Activated naive CD4-positive, alpha-beta T cell treated with anti-CD3 and anti-CD28 coated beads, Interleukin-2, amount 10 ng/mL, durations not matched to agents 7 days and 5 days (primary cell): ENCODE results near the gene FAR2.
"Not testable (repeated sequence)": the region's sequence is repeated elsewhere in the genome, so short reads cannot be mapped to it uniquely, and the experiment has no call there.

Experiments
- CTCF ChIA-PET: fragments of 350-600 bp; sonication (Branson Sonifier 250); formaldehyde crosslinking; loops from one replicate; lab custom pipeline; 2021; ENCODE audit warnings: antibody characterized with exemption; lab: Charles Lee
- DNase-seq: peaks from one replicate; pipeline ENCODE4 v3.0.0-alpha.2; 2020
- H3K27ac Mint-ChIP-seq: one replicate; pipeline ENCODE4 v1.8.0; 2021; ENCODE audit warnings: mild to moderate bottlenecking, moderate library complexity, mixed read lengths
- H3K27me3 Mint-ChIP-seq: one replicate; pipeline ENCODE4 v1.8.0; 2021; ENCODE audit warnings: mild to moderate bottlenecking, mixed read lengths
- H3K36me3 Mint-ChIP-seq: one replicate; pipeline ENCODE4 v1.8.0; 2021; ENCODE audit warnings: mixed read lengths
- H3K4me1 Mint-ChIP-seq: one replicate; pipeline ENCODE4 v1.8.0; 2021; ENCODE audit warnings: mixed read lengths
- H3K4me3 Mint-ChIP-seq: one replicate; pipeline ENCODE4 v1.8.0; 2021; ENCODE audit warnings: mild to moderate bottlenecking, moderate library complexity, mixed read lengths
- H3K9me3 Mint-ChIP-seq: one replicate; pipeline ENCODE4 v1.8.0; 2021; ENCODE audit warnings: mixed read lengths

Gene FAR2

GRCh38 chr12:29148911-29149690 is at the start of gene FAR2:
FAR2 (plus strand) TSS chr12:29149278; CDS start chr12:29270450, 121,172 bp downstream.
- CTCF ChIA-PET: interaction anchor here (0.8 kb wide), 1 partner anchor 12 kb away, joined by 3 read pairs; no protein-coding TSS in a partner anchor

GRCh38 chr12:29102741-29103140 is 46.3 kb upstream of the FAR2 start:
- Mint-ChIP-seq H3K36me3 (peaks cover 11% of the 10 kb centered on the region), H3K27me3 (no peaks in the 10 kb centered on the region), H3K9me3 (peaks cover 14% of the 10 kb centered on the region), H3K4me1 (peaks cover 38% of the 10 kb centered on the region), H3K27ac (peak overlapping the region; percentile 90), H3K4me3 (peak overlapping the region; percentile 16)
- CTCF ChIA-PET: no interaction called here
- no peak for DNase-seq

More at GRCh38 chr12:29148911-29149690, at the start of gene FAR2:
- H3K4me1 Mint-ChIP-seq: peaks cover 30% of the 10 kb centered on the region
- DNase-seq: peak; percentile 70
- H3K9me3 Mint-ChIP-seq: no peaks in the 10 kb centered on the region
- H3K36me3 Mint-ChIP-seq: peaks cover 4% of the 10 kb centered on the region
- H3K27me3 Mint-ChIP-seq: peaks cover 35% of the 10 kb centered on the region
- H3K4me3 Mint-ChIP-seq: peak within 1 kb of the TSS; percentile 93
- H3K27ac Mint-ChIP-seq: peak within 1 kb of the TSS; percentile 89

DNA sequence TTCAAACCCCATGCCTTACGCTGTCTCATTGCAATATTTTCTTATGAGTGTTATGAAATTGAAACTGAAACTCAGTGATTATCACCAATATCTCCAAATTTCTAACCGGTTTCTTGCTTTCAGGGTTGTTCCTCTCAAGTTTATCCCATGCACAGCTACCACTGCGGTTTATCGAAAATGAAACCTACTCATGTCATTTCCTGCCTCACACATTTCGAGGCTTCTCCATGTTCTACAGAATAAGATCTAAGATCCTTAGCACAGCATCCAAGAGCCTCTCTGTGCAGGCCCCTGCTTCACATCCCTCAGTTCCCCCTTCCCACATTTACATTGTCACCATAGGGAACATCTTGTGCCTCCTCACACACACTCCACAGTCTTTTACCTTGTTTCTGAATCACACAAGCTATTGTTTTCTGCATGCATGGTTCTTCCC is 45.5 kb upstream of the FAR2 start:
- Mint-ChIP-seq H3K36me3 (peaks cover 11% of the 10 kb centered on the region), H3K4me3 (peak overlapping the region; percentile 10), H3K27me3 (no peaks in the 10 kb centered on the region), H3K4me1 (peaks cover 38% of the 10 kb centered on the region), H3K27ac (peak overlapping the region; percentile 90), H3K9me3 (peaks cover 14% of the 10 kb centered on the region)
- CTCF ChIA-PET: no interaction called here
- peak; percentile 72 for DNase-seq

DNA sequence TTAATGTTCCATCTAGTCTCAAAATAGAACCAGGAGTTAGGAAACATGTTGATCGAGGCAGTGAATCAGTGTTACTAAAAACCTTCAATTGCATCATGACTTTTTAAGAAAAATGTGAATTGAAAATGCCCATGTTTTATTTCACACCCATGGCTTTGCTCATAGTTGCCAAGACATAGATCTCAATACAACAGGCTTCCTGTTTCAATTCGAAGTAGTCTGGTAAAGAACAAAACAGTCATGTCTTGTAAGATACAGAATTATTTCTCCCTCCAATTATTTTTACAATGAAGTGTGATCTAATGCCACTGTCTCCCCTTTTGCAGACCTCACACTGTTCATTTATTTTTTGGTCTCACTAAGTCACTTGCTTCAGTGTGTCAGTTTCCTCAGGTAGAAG is 44.6 kb upstream of the FAR2 start:
- Mint-ChIP-seq H3K4me1 (peaks cover 38% of the 10 kb centered on the region), H3K9me3 (peaks cover 19% of the 10 kb centered on the region), H3K36me3 (peaks cover 13% of the 10 kb centered on the region), H3K27ac (peak overlapping the region; percentile 90), H3K27me3 (no peaks in the 10 kb centered on the region), H3K4me3 (peak overlapping the region; percentile 14)
- CTCF ChIA-PET: no interaction called here
- DNase-seq: no peak

DNA sequence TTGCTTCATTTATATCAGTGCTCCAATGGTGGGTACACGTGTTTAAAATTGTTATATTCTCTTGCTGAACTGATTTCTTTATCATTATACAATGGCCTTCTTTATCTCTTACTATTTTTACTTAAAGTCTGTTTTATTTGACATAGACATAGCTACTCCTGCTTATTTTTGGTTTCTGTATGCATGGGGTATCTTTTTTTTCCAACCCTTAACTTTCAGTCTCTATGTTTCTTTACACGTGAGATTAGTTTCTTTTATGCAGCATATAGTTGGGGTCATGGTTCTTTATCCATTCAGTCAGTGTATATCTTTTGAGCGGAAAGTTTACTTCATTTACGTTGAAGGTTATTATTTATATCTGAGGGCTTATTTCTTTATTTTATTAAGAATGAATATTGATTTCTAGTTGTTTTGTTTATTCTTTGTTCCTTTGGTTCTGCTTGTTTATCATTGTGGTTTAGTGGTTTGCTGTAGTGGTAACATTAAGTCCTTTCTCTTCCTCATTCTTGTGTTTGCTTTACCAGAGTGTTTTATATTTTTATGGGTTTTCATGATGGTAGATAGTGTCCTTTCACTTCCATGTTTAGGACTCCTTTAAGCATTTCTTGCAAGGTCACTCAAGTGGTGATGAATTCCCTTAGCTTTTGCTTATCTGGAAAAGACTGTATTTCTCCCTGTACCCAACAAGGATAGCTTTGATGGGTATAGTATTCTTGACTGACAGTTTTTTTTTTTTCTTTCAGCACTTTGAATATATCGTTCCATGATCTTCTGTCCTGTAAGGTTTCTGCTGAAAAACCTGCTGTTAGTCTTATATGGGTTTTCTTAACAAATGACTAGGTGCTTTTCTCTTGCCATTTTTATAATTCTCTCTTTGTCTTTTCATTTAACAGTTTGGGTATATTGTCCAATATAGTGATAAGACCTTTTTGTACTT is 38.3 kb upstream of the FAR2 start:
- no peak for DNase-seq
- Mint-ChIP-seq H3K9me3 (peaks cover 46% of the 10 kb centered on the region), H3K27ac (no peak overlapping the region), H3K36me3 (peaks cover 31% of the 10 kb centered on the region), H3K4me1 (peaks cover 5% of the 10 kb centered on the region), H3K4me3 (no peak overlapping the region), H3K27me3 (peaks cover 12% of the 10 kb centered on the region)
- CTCF ChIA-PET: no interaction called here

DNA sequence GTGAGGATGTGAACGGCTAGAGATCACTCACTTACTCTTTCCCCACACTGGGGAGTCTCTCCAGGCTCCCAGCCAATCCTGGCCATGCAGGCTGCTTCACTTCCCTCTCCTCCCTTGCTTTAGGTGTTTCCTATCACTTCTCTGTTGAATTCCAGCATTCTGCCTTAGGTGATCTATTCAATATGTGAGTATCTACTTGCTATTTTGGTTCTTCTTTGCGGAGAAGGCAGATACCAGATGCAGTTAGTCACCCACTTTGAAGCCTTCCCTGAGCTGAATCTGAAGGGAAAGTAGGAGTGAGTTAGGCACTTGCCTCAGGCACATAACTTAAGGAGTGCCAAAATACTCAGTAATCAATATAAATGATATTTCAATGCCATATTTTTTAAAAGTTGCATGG is 36.0 kb upstream of the FAR2 start:
- Mint-ChIP-seq H3K4me1 (peaks cover 4% of the 10 kb centered on the region), H3K9me3 (peaks cover 39% of the 10 kb centered on the region), H3K36me3 (peaks cover 26% of the 10 kb centered on the region), H3K27ac (no peak overlapping the region), H3K4me3 (no peak overlapping the region), H3K27me3 (peaks cover 12% of the 10 kb centered on the region)
- DNase-seq: no peak
- CTCF ChIA-PET: no interaction called here

DNA sequence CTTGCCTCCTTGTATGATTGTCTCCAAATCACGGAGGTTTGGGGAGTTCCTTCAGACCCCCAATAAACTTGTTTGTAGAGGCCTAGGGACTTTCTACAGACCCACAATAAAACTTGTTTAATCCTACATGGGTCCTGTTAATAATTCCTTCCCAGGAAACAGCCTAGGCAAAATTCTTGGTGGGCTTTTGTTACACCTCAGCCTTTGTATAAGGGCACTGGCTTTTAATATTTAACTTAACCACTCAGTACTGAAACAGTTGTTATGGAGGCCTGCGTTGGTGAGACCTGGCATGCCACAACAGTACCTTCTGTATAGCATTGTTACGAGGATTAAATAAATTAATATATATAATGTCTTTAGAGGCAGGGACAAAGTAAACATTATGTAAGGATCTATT is 32.7 kb upstream of the FAR2 start:
- Mint-ChIP-seq H3K4me3 (no peak overlapping the region), H3K36me3 (peaks cover 8% of the 10 kb centered on the region), H3K4me1 (no peaks in the 10 kb centered on the region), H3K27me3 (peaks cover 12% of the 10 kb centered on the region), H3K9me3 (peaks cover 12% of the 10 kb centered on the region), H3K27ac (no peak overlapping the region)
- DNase-seq: no peak
- CTCF ChIA-PET: no interaction called here

- Mint-ChIP-seq H3K36me3 (no peaks in the 10 kb centered on the region), H3K4me3 (no peak overlapping the region), H3K27ac (no peak overlapping the region), H3K4me1 (no peaks in the 10 kb centered on the region), H3K27me3 (peaks cover 11% of the 10 kb centered on the region), H3K9me3 (peaks cover 1% of the 10 kb centered on the region)
- DNase-seq: no peak
- CTCF ChIA-PET: no interaction called here
Observed at GRCh38 chr12:29131539-29131938, 17.5 kb upstream of the FAR2 start.

DNA sequence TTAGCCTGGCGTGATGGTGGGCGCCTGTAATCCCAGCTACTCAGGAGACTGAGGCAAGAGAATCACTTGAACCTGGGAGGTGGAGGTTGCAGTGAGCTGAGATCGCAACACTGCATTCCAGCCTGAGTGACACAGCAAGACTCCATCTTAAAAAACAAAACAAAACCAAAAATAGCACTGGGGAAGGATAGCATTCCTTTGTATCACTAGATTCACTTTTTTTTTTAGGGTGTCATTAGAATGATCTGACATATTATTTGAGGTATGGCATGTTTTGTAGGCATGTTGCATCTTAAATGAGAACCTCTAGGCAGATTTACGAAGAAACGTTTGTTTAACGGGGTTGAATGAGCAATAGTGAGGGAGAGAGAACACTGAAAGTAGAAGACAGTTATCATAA is 16.8 kb upstream of the FAR2 start:
- H3K27ac Mint-ChIP-seq: no peak overlapping the region
- no peak overlapping the region for H3K4me3 Mint-ChIP-seq
- H3K27me3 Mint-ChIP-seq: peaks cover 11% of the 10 kb centered on the region
- DNase-seq: no peak
- CTCF ChIA-PET: interaction anchor here (0.7 to 1.7 kb wide), 2 partner anchors 9 to 740 kb away, joined by 3 to 5 read pairs; no protein-coding TSS in a partner anchor
- no peaks in the 10 kb centered on the region for H3K36me3 Mint-ChIP-seq
- H3K9me3 Mint-ChIP-seq: peaks cover 1% of the 10 kb centered on the region
- H3K4me1 Mint-ChIP-seq: no peaks in the 10 kb centered on the region

- no peak overlapping the region for H3K4me3 Mint-ChIP-seq
- H3K27me3 Mint-ChIP-seq: peaks cover 11% of the 10 kb centered on the region
- no peaks in the 10 kb centered on the region for H3K4me1 Mint-ChIP-seq
- no peak for DNase-seq
- H3K9me3 Mint-ChIP-seq: peaks cover 1% of the 10 kb centered on the region
- no peak overlapping the region for H3K27ac Mint-ChIP-seq
- no peaks in the 10 kb centered on the region for H3K36me3 Mint-ChIP-seq
- CTCF ChIA-PET: interaction anchor here (0.9 to 1.7 kb wide), 3 partner anchors 8 to 45 kb away, joined by 3 to 5 read pairs (median 3); no protein-coding TSS in a partner anchor
Observed at GRCh38 chr12:29133181-29133580, 15.9 kb upstream of the FAR2 start.

- CTCF ChIA-PET: interaction anchor here (0.9 to 1.7 kb wide), 3 partner anchors 8 to 46 kb away, joined by 3 to 5 read pairs (median 3); no protein-coding TSS in a partner anchor
Observed at GRCh38 chr12:29133680-29134079, 15.4 kb upstream of the FAR2 start.

DNA sequence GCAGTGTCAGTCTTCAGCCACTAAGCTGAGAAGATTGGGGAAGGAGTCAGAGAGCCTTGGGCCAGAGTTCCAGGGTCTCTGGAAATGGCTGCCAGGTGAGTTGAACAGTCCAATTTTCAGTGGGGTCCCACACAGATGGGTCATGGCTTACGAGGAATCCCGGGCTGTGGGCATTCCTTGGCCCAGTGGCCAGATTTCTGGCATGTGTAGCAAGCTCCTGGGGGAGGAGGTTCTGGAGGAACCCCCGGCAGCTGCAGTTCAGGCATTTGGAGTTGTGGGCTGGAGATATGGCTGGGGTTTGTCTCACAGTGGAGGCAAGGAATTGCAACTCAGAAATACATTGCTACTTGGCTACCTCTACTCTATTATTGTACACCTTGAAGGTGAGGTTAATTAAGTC is 10.8 kb upstream of the FAR2 start:
- H3K36me3 Mint-ChIP-seq, H3K27ac Mint-ChIP-seq, H3K4me3 Mint-ChIP-seq, DNase-seq, CTCF ChIA-PET, H3K9me3 Mint-ChIP-seq, H3K4me1 Mint-ChIP-seq: not testable (repeated sequence)
- H3K27me3 Mint-ChIP-seq: peaks cover 22% of the 10 kb centered on the region

More at GRCh38 chr12:29133680-29134079, 15.4 kb upstream of the FAR2 start:
- H3K4me3 Mint-ChIP-seq: no peak overlapping the region
- no peaks in the 10 kb centered on the region for H3K4me1 Mint-ChIP-seq
- peaks cover 14% of the 10 kb centered on the region for H3K27me3 Mint-ChIP-seq
- no peak for DNase-seq
- peaks cover 1% of the 10 kb centered on the region for H3K9me3 Mint-ChIP-seq
- no peaks in the 10 kb centered on the region for H3K36me3 Mint-ChIP-seq
- no peak overlapping the region for H3K27ac Mint-ChIP-seq

- H3K27me3 Mint-ChIP-seq: peaks cover 22% of the 10 kb centered on the region
- H3K36me3 Mint-ChIP-seq, H3K27ac Mint-ChIP-seq, CTCF ChIA-PET, H3K4me1 Mint-ChIP-seq, H3K4me3 Mint-ChIP-seq, H3K9me3 Mint-ChIP-seq, DNase-seq: not testable (repeated sequence)
Observed at GRCh38 chr12:29138855-29139254, 10.2 kb upstream of the FAR2 start.
